Duodenal mucosa (tissue), 2 donors: ENCODE results near the gene ZBTB12.

Experiments used
- H3K27ac ChIP-seq: one replicate; pipeline ENCODE4 v1.7.0; 2013; ENCODE audit warnings: low read depth, low read length
- H3K27me3 ChIP-seq, 2 donors: one replicate each; pipeline ENCODE4 v1.7.0; 2013; ENCODE audit warnings: low read length in 2 of 2, control low read depth in 1 of 2; ENCODE audit not compliant: insufficient read depth in 2 of 2, control insufficient read depth in 1 of 2
- H3K36me3 ChIP-seq, 2 donors: one replicate each; pipeline ENCODE4 v1.7.0; 2013; ENCODE audit warnings: low read length in 2 of 2, control low read depth in 1 of 2; ENCODE audit not compliant: insufficient read depth in 2 of 2, control insufficient read depth in 1 of 2
- H3K4me1 ChIP-seq, 2 donors: one replicate each; pipeline ENCODE4 v1.7.0; 2013; ENCODE audit warnings: low read length in 2 of 2, control low read depth in 1 of 2; ENCODE audit not compliant: insufficient read depth in 2 of 2, control insufficient read depth in 1 of 2
- H3K4me3 ChIP-seq, 2 donors: one replicate each; pipeline ENCODE4 v1.7.0; 2013; ENCODE audit warnings: low read length in 2 of 2, low read depth in 1 of 2
- H3K9ac ChIP-seq, 2 donors: one replicate each; pipeline ENCODE4 v1.7.0; 2013; ENCODE audit warnings: low read length in 2 of 2, low read depth in 1 of 2
- H3K9me3 ChIP-seq, 2 donors: one replicate each; pipeline ENCODE4 v1.7.0; 2013; ENCODE audit warnings: low read length in 2 of 2, control low read depth in 1 of 2; ENCODE audit not compliant: control insufficient read depth in 1 of 2

Gene ZBTB12

GRCh38 chr6:31877651-31878161, 24.2 kb downstream of the ZBTB12 start:
- no peaks in the 10 kb centered on the region for H3K27me3 ChIP-seq
- peaks cover 41 to 47% of the 10 kb centered on the region in 2 donors for H3K36me3 ChIP-seq
- H3K4me1 ChIP-seq: peaks cover 6 to 17% of the 10 kb centered on the region in 2 donors
- H3K9ac ChIP-seq: peak overlapping the region; percentile 88 to 98
- H3K4me3 ChIP-seq: peak overlapping the region; percentile 51 to 88
- H3K9me3 ChIP-seq: no peaks in the 10 kb centered on the region
- peak overlapping the region; percentile 95 for H3K27ac ChIP-seq

GRCh38 chr6:31877125-31877650, 24.7 kb downstream of the ZBTB12 start:
- peak overlapping the region; percentile 89 for H3K27ac ChIP-seq
- H3K9me3 ChIP-seq: no peaks in the 10 kb centered on the region
- peak overlapping the region; percentile 88 to 98 for H3K9ac ChIP-seq
- peaks cover 6 to 17% of the 10 kb centered on the region in 2 donors for H3K4me1 ChIP-seq
- peaks cover 35 to 41% of the 10 kb centered on the region in 2 donors for H3K36me3 ChIP-seq
- no peaks in the 10 kb centered on the region for H3K27me3 ChIP-seq
- peak overlapping the region; percentile 51 to 88 for H3K4me3 ChIP-seq

- H3K36me3 ChIP-seq: peaks cover 32 to 37% of the 10 kb centered on the region in 2 donors
- peaks cover 6 to 17% of the 10 kb centered on the region in 2 donors for H3K4me1 ChIP-seq
- peak overlapping the region in 1 of 2 donors; percentile 98 for H3K9ac ChIP-seq
- H3K27ac ChIP-seq: no peak overlapping the region
- no peaks in the 10 kb centered on the region for H3K9me3 ChIP-seq
- H3K27me3 ChIP-seq: no peaks in the 10 kb centered on the region
- no peak overlapping the region for H3K4me3 ChIP-seq
These were observed 25.5 kb downstream of the ZBTB12 start for GRCh38 chr6:31876357-31876756.

GRCh38 chr6:31875877-31876276, 26.0 kb downstream of the ZBTB12 start:
- Histone ChIP-seq H3K4me1 (peaks cover 6 to 17% of the 10 kb centered on the region in 2 donors), H3K9ac (no peak overlapping the region), H3K27me3 (no peaks in the 10 kb centered on the region), H3K27ac (no peak overlapping the region), H3K4me3 (no peak overlapping the region), H3K9me3 (no peaks in the 10 kb centered on the region), H3K36me3 (peaks cover 31 to 32% of the 10 kb centered on the region in 2 donors)

GRCh38 chr6:31874836-31875572, 26.9 kb downstream of the ZBTB12 start:
- H3K4me3 ChIP-seq: no peak overlapping the region

GRCh38 chr6:31874084-31874670, 27.7 kb downstream of the ZBTB12 start:
- no peak overlapping the region for H3K27ac ChIP-seq
- no peaks in the 10 kb centered on the region for H3K9me3 ChIP-seq
- H3K4me1 ChIP-seq: peaks cover 6 to 17% of the 10 kb centered on the region in 2 donors
- H3K9ac ChIP-seq: no peak overlapping the region
- H3K27me3 ChIP-seq: no peaks in the 10 kb centered on the region
- no peak overlapping the region for H3K4me3 ChIP-seq
- H3K36me3 ChIP-seq: peaks cover 27 to 30% of the 10 kb centered on the region in 2 donors

More at GRCh38 chr6:31874836-31875572, 26.9 kb downstream of the ZBTB12 start:
- Histone ChIP-seq H3K36me3 (peaks cover 30 to 32% of the 10 kb centered on the region in 2 donors), H3K27me3 (no peaks in the 10 kb centered on the region), H3K4me1 (peaks cover 6 to 17% of the 10 kb centered on the region in 2 donors), H3K9me3 (no peaks in the 10 kb centered on the region), H3K9ac (no peak overlapping the region), H3K27ac (no peak overlapping the region)

GRCh38 chr6:31871046-31871659, 30.7 kb downstream of the ZBTB12 start:
- Histone ChIP-seq H3K4me1 (peaks cover 0 to 8% of the 10 kb centered on the region in 2 donors), H3K9me3 (no peaks in the 10 kb centered on the region), H3K36me3 (peaks cover 32 to 40% of the 10 kb centered on the region in 2 donors), H3K27ac (no peak overlapping the region), H3K27me3 (no peaks in the 10 kb centered on the region), H3K9ac (no peak overlapping the region), H3K4me3 (no peak overlapping the region)

- Histone ChIP-seq H3K9ac (no peak overlapping the region), H3K4me3 (no peak overlapping the region), H3K9me3 (no peaks in the 10 kb centered on the region), H3K4me1 (peaks cover 0 to 2% of the 10 kb centered on the region in 2 donors), H3K27me3 (no peaks in the 10 kb centered on the region), H3K36me3 (peaks cover 26 to 42% of the 10 kb centered on the region in 2 donors), H3K27ac (no peak overlapping the region)
These were observed 31.4 kb downstream of the ZBTB12 start for GRCh38 chr6:31870385-31870921.

- Histone ChIP-seq H3K36me3 (peaks cover 16 to 36% of the 10 kb centered on the region in 2 donors), H3K27me3 (no peaks in the 10 kb centered on the region), H3K4me1 (no peaks in the 10 kb centered on the region), H3K9ac (no peak overlapping the region), H3K4me3 (no peak overlapping the region), H3K9me3 (no peaks in the 10 kb centered on the region), H3K27ac (no peak overlapping the region)
These were observed 32.5 kb downstream of the ZBTB12 start for GRCh38 chr6:31869343-31869742.
